H1 (cell line): ENCODE data around the gene ARHGAP26. TPM values are rescaled to one million over a fixed set of nuclear protein-coding genes. Genes with fewer than 3 reads are reported as not detected.

Source experiments
- CTCF ChIA-PET: fragments of 300-600 bp; sonication (Branson Sonifier 250); formaldehyde crosslinking; loops from one replicate; lab custom pipeline; 2021; ENCODE audit not compliant: partially characterized antibody; lab: Charles Lee
- POLR2A ChIA-PET: fragments of 300-600 bp; sonication (Branson Sonifier 250); formaldehyde crosslinking; loops from one replicate; lab custom pipeline; 2021; ENCODE audit warnings: inconsistent platforms; ENCODE audit not compliant: partially characterized antibody; lab: Charles Lee
- DNase-seq, 2 experiments: peaks; one replicate each; pipeline versions ENCODE4 v3.0.0 to v3.0.0-alpha.2; 2010 to 2022; ENCODE audit warnings: low spot score in 2 of 2, low read depth in 1 of 2, mixed read lengths in 1 of 2
- FAIRE-seq: peaks from 2 replicates; lab custom pipeline; 2011; peaks lifted over from hg19 to GRCh38; lab: Jason Lieb, UNC
- H2AFZ ChIP-seq: 2 replicates; pipeline ENCODE4 v1.8.1; 2012; ENCODE audit warnings: low read length, inconsistent platforms
- H2AK5ac ChIP-seq: 2 replicates; pipeline ENCODE4 v1.6.1; 2013; ENCODE audit warnings: low read depth, low read length
- H2BK120ac ChIP-seq: replicated peaks from 2 replicates; pipeline ENCODE3; 2013; ENCODE audit warnings: low read depth, low read length, inconsistent platforms
- H2BK12ac ChIP-seq: 2 replicates; pipeline ENCODE4 v1.6.1; 2013; ENCODE audit warnings: low read depth, low read length
- H2BK15ac ChIP-seq: 2 replicates; pipeline ENCODE4 v1.6.1; 2013; ENCODE audit warnings: low read length
- H2BK20ac ChIP-seq: 2 replicates; pipeline ENCODE4 v1.6.1; 2013; ENCODE audit warnings: low read length
- H2BK5ac ChIP-seq: 2 replicates; pipeline ENCODE4 v1.6.1; 2013; ENCODE audit warnings: low read depth, low read length
- H3K14ac ChIP-seq: 2 replicates; pipeline ENCODE4 v1.6.1; 2013; ENCODE audit warnings: inconsistent platforms; ENCODE audit not compliant: insufficient read length
- H3K18ac ChIP-seq: 2 replicates; pipeline ENCODE4 v1.6.1; 2013; ENCODE audit warnings: low read length; ENCODE audit errors: extremely low read depth
- H3K23ac ChIP-seq: 2 replicates; pipeline ENCODE4 v1.6.1; 2013; ENCODE audit warnings: inconsistent platforms; ENCODE audit not compliant: insufficient read length
- H3K23me2 ChIP-seq: 2 replicates; pipeline ENCODE4 v1.6.1; 2013; ENCODE audit warnings: low read depth, low read length
- H3K27ac ChIP-seq: 2 replicates; pipeline ENCODE4 v1.6.1; 2011; ENCODE audit warnings: low read depth, low read length, inconsistent platforms
- H3K27me3 ChIP-seq, 4 experiments: replicated peaks in 1 of 4; 1 replicate in 1 of 4; 2 replicates in 3 of 4; pipeline versions ENCODE4 v1.6.1 to v1.8.1; 2011 to 2013; ENCODE audit warnings: low read length in 3 of 4, mild to moderate bottlenecking in 3 of 4, inconsistent platforms in 2 of 4, mixed read lengths in 2 of 4, moderate library complexity in 1 of 4; ENCODE audit not compliant: control insufficient read depth in 3 of 4, insufficient read depth in 3 of 4; ENCODE audit errors: extremely low read depth in 1 of 4
- H3K36me3 ChIP-seq, 4 experiments: 2 replicates each; pipeline versions ENCODE4 v1.6.1 to v1.8.1; 2011 to 2013; ENCODE audit warnings: mild to moderate bottlenecking in 4 of 4, low read length in 3 of 4, moderate library complexity in 2 of 4, control low read depth in 1 of 4, inconsistent platforms in 1 of 4; ENCODE audit not compliant: insufficient read depth in 4 of 4, control insufficient read depth in 2 of 4
- H3K4ac ChIP-seq: replicated peaks from 2 replicates; pipeline ENCODE3; 2013; ENCODE audit warnings: low read length, low read depth, mixed read lengths, inconsistent platforms; ENCODE audit not compliant: insufficient read length
- H3K4me1 ChIP-seq, 4 experiments: replicated peaks in 1 of 4; 1 replicate in 1 of 4; 2 replicates in 3 of 4; pipeline versions ENCODE4 v1.6.1 to v1.8.1; 2011 to 2013; ENCODE audit warnings: low read length in 3 of 4, inconsistent platforms in 2 of 4, mixed read lengths in 1 of 4; ENCODE audit not compliant: insufficient read depth in 4 of 4, control insufficient read depth in 3 of 4
- H3K4me2 ChIP-seq, 2 experiments: 2 replicates each; pipeline versions ENCODE4 v1.6.1 to v1.8.1; 2011 to 2013; ENCODE audit warnings: low read depth in 2 of 2, low read length in 2 of 2, control low read depth in 1 of 2, inconsistent platforms in 1 of 2, mild to moderate bottlenecking in 1 of 2; ENCODE audit not compliant: insufficient read depth in 1 of 2
- H3K4me3 ChIP-seq, 4 experiments: fragments of 200-600, 300-600 bp in 1 of 4; sonication (generic), shearing (Covaris generic), sonication (Bioruptor Twin) in 1 of 4; 2 replicates each; pipeline versions ENCODE4 v1.5.1 to v1.8.1; 2011 to 2016; ENCODE audit warnings: low read length in 4 of 4, low read depth in 3 of 4, control low read depth in 2 of 4, inconsistent platforms in 2 of 4, mild to moderate bottlenecking in 2 of 4, mixed read lengths in 1 of 4, moderate library complexity in 1 of 4; ENCODE audit not compliant: insufficient read depth in 2 of 4; ENCODE audit errors: extremely low read depth in 1 of 4
- H3K56ac ChIP-seq: replicated peaks from 2 replicates; pipeline ENCODE3; 2013; ENCODE audit warnings: low read depth, mild to moderate bottlenecking, mixed read lengths, low read length, inconsistent platforms; ENCODE audit not compliant: insufficient read length
- H3K79me1 ChIP-seq: 2 replicates; pipeline ENCODE4 v1.6.1; 2013; ENCODE audit warnings: low read depth, low read length, control low read depth
- H3K79me2 ChIP-seq, 2 experiments: 2 replicates each; pipeline versions ENCODE4 v1.6.1 to v1.8.1; 2012 to 2013; ENCODE audit warnings: low read length in 2 of 2, mild to moderate bottlenecking in 2 of 2, inconsistent platforms in 1 of 2; ENCODE audit not compliant: insufficient read depth in 2 of 2, control insufficient read depth in 1 of 2
- H3K9ac ChIP-seq, 4 experiments: replicated peaks in 1 of 4; 1 replicate in 1 of 4; 2 replicates in 3 of 4; pipeline versions ENCODE4 v1.6.1 to v1.8.1; 2011 to 2013; ENCODE audit warnings: low read depth in 3 of 4, low read length in 3 of 4, control low read depth in 2 of 4, mild to moderate bottlenecking in 2 of 4, moderate library complexity in 2 of 4, inconsistent platforms in 1 of 4; ENCODE audit errors: extremely low read depth in 1 of 4
- H3K9me3 ChIP-seq, 2 experiments: 2 replicates each; pipeline versions ENCODE4 v1.6.1 to v1.8.1; 2012 to 2013; ENCODE audit warnings: mild to moderate bottlenecking in 2 of 2, moderate library complexity in 2 of 2, control low read depth in 1 of 2, inconsistent platforms in 1 of 2, low read depth in 1 of 2, low read length in 1 of 2, mixed read lengths in 1 of 2; ENCODE audit not compliant: insufficient read depth in 2 of 2
- H4K20me1 ChIP-seq, 2 experiments: replicated peaks in 1 of 2; 2 replicates each; pipeline versions ENCODE3 to v1.8.1; 2011 to 2013; ENCODE audit warnings: inconsistent platforms in 2 of 2, low read length in 2 of 2, mild to moderate bottlenecking in 1 of 2; ENCODE audit not compliant: insufficient read depth in 2 of 2, control insufficient read depth in 1 of 2
- H4K5ac ChIP-seq: 2 replicates; pipeline ENCODE4 v1.6.1; 2013; ENCODE audit warnings: low read length, low read depth, mixed read lengths, inconsistent platforms; ENCODE audit not compliant: insufficient read length
- H4K8ac ChIP-seq: 2 replicates; pipeline ENCODE4 v1.8.0; 2013; ENCODE audit warnings: mild to moderate bottlenecking, moderate library complexity, low read length, inconsistent platforms; ENCODE audit not compliant: insufficient read depth; ENCODE audit errors: extremely low read depth
- H4K91ac ChIP-seq: replicated peaks from 2 replicates; pipeline ENCODE3; 2013; ENCODE audit warnings: low read length, mixed read lengths, inconsistent platforms; ENCODE audit not compliant: insufficient read length
- CBX5 ChIP-seq: fragments of 300-800, 300-1000 bp; sonication (generic); IDR thresholded peaks from 2 replicates; pipeline ENCODE4 v1.7.1; 2016; ENCODE audit warnings: antibody characterized with exemption, low read length, low read depth
- CHD2 ChIP-seq: IDR thresholded peaks from 2 replicates; pipeline ENCODE4 v1.6.1; 2012; ENCODE audit warnings: low read length, improper control_type of control experiment
- JUND ChIP-seq: IDR thresholded peaks from 2 replicates; pipeline ENCODE4 v1.6.1; 2011; ENCODE audit warnings: mild to moderate bottlenecking, improper control_type of control experiment, low read length
- KDM4A ChIP-seq: IDR thresholded peaks from one replicate; pipeline ENCODE4 v1.7.1; 2012; ENCODE audit warnings: low read depth, mild to moderate bottlenecking, moderate library complexity, low read length, inconsistent platforms; ENCODE audit not compliant: severe bottlenecking
- KDM5A ChIP-seq: fragments of 200-600 bp; IDR thresholded peaks from 2 replicates; pipeline ENCODE4 v1.7.1; 2012; ENCODE audit warnings: mild to moderate bottlenecking, low read length, inconsistent platforms, mixed read lengths
- RAD21 ChIP-seq, 2 experiments: IDR thresholded peaks in 1 of 2; conservative IDR thresholded peaks in 1 of 2; 2 replicates each; pipeline ENCODE4 v1.6.1; 2011; ENCODE audit warnings: low read depth in 2 of 2, low read length in 2 of 2, improper control_type of control experiment in 1 of 2, inconsistent platforms in 1 of 2, mild to moderate bottlenecking in 1 of 2, moderate library complexity in 1 of 2
- RXRA ChIP-seq: IDR thresholded peaks from 2 replicates; pipeline ENCODE4 v1.6.1; 2011; ENCODE audit warnings: low read depth, mild to moderate bottlenecking, low read length, moderate library complexity; ENCODE audit not compliant: insufficient read depth
- SAP30 ChIP-seq: fragments of 300-600 bp; sonication (generic); IDR thresholded peaks from 2 replicates; pipeline ENCODE4 v1.7.1; 2012; ENCODE audit warnings: low read length, moderate library complexity, mild to moderate bottlenecking, inconsistent platforms; ENCODE audit not compliant: insufficient read depth, insufficient replicate concordance
- SRF ChIP-seq: IDR thresholded peaks from 2 replicates; pipeline ENCODE4 v1.6.1; 2011; ENCODE audit warnings: mild to moderate bottlenecking, low read depth, low read length, moderate library complexity
- WGBS, 2 experiments: shearing (Covaris generic) in 1 of 2; methylation state at CpG; one replicate each; pipeline versions ENCODE4 v1.1.6 to v1.1.7; 2013 to 2015; ENCODE audit warnings: low lambda C conversion rate in 2 of 2, mixed read lengths in 2 of 2, inconsistent platforms in 1 of 2, low coverage in 1 of 2, missing lambda C conversion rate in 1 of 2; ENCODE audit not compliant: insufficient replicate concordance in 2 of 2, insufficient coverage in 1 of 2, insufficient read length in 1 of 2; ENCODE audit errors: extremely low coverage in 1 of 2, missing lambda C conversion rate in 1 of 2; 5-methylcytosine and 5-hydroxymethylcytosine counted together
- polyA plus RNA-seq, 7 experiments: library from polyadenylated mRNA; depleted of rRNA in 3 of 7; stranded (reverse) in 5 of 7; unstranded in 2 of 7; fragments of >200 nt in 5 of 7; fragments of 200-250 nt in 2 of 7; gene quantifications; 1 replicate in 5 of 7; 2 replicates in 1 of 7; 4 replicates in 1 of 7; pipeline versions ENCODE4 v1.2.1 to v1.2.3, GENCODE V29; 2011 to 2013; ENCODE audit warnings: missing spikeins in 2 of 7, mixed read lengths in 2 of 7
- total RNA-seq: library from RNA; stranded (reverse); fragmentation: NEBNext Ultra II Directional; extraction: Animal tissue kit (Norgen Biotek cat#: 25700); gene quantifications from 2 replicates; pipeline ENCODE4 v1.2.1, GENCODE V29; 2021
- TF ChIP-seq, protein P1 (sequence below): IDR thresholded peaks from 2 replicates; pipeline ENCODE4 v1.6.1; 2011; ENCODE audit warnings: low read length, improper control_type of control experiment

Gene ARHGAP26
- total and polyA plus RNA-seq, 2 of the 8 experiments (the other 6 are each of a cell fraction or from before 2014, with no cell fraction given) = 7.1 to 24.8 TPM

DNA sequence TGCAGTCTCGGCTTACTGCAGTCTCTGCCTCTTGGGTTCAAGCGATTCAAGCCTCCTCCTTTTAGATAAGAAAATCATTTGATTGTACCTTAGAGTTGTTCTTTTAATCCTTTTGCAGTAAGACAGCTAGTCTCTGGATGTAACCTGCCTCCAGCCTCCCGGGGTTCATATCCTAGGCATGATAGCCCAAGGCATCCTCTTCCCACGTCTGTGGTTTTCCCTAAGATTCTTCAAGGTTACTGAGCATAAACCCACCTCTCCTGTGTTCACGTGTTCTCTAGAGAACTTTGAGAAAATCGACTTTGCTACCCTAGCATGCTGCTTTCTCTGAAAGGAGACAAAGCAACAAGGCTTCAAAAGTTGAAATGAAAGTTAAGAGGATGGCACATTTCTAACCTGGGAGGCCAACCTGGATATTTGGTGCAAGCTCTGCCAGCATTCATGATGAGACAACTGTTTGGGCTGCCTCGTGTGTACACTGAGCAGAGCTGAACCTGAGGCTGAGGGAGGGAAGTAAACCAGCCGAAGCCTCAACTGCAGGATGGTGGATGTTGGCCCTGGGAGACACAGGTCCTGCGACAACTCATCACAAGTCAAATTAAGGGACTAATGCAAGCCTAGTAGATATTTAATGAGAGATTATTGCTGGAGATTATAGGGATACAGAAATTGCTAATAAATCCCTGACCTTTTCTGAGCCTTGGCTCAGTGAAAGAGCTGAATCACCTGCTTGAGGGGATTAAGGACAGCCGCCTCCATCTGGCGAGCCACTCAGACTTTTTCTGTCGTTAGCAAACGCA is 261.8 kb downstream of the ARHGAP26 start:
- DNase-seq = no peak
- Histone ChIP-seq H3K9ac (no peak overlapping the region), H4K91ac (no peak overlapping the region), H3K36me3 (no peaks in the 10 kb centered on the region), H2BK5ac (no peak overlapping the region; the same call in 1 of the 2 replicates), H3K4ac (no peak overlapping the region), H3K18ac (0 out of 2 replicates have a peak overlapping the region, but pooled peaks have one; percentile 39), H3K27ac (no peak overlapping the region), H3K56ac (no peak overlapping the region), H3K23me2 (no peaks in the 10 kb centered on the region), H2BK15ac (no peak overlapping the region; the same call in 1 of the 2 replicates), H3K14ac (no peak overlapping the region), H2AFZ (no peak overlapping the region), H3K79me1 (no peaks in the 10 kb centered on the region), H4K5ac (no peak overlapping the region), H3K9me3 (no peaks in the 10 kb centered on the region), H3K79me2 (no peaks in the 10 kb centered on the region), H3K4me2 (no peak overlapping the region), H3K27me3 (no peaks in the 10 kb centered on the region; a peak in 1 of 7 replicates), H2BK12ac (peak overlapping the region; percentile 35; the same call in 1 of the 2 replicates), H2AK5ac (no peak overlapping the region), H3K23ac (no peak overlapping the region), H2BK20ac (no peak overlapping the region), H4K8ac (no peak overlapping the region), H3K4me3 (no peak overlapping the region), H4K20me1 (no peaks in the 10 kb centered on the region), H3K4me1 (peaks cover 0 to 6% (median 4%) of the 10 kb centered on the region in 4 experiments; a peak in 4 of 7 replicates), H2BK120ac (no peak overlapping the region)
- 85% methylated on average over 13 of the region's 13 CpGs; no CpG with 5 or more reads in 1 of the 2 experiments for WGBS, 2 experiments
- FAIRE-seq = no peak
- POLR2A ChIA-PET = interaction anchor here (0.8 kb wide), 1 partner anchor 8 kb away, joined by 3 read pairs; no protein-coding TSS in a partner anchor
- CTCF ChIA-PET = interaction anchor here (1.2 to 1.3 kb wide), 2 partner anchors 8 to 13 kb away, joined by 4 read pairs; no protein-coding TSS in a partner anchor
- no peak for TF ChIP-seq SRF
- no peak for TF ChIP-seq JUND
- no peak for TF ChIP-seq CBX5
- TF ChIP-seq SAP30 = no peak
- no peak for TF ChIP-seq KDM5A
- no peak for TF ChIP-seq CHD2
- no peak for TF ChIP-seq RXRA
- TF ChIP-seq RAD21 (IDR thresholded peaks at IDR 0.05 in 1 of 2, conservative IDR thresholded peaks at IDR 0.05 in 1 of 2; ENCODE audit: low read depth in 2 of 2, low read length in 2 of 2) = no peak
- TF ChIP-seq, protein P1, sequence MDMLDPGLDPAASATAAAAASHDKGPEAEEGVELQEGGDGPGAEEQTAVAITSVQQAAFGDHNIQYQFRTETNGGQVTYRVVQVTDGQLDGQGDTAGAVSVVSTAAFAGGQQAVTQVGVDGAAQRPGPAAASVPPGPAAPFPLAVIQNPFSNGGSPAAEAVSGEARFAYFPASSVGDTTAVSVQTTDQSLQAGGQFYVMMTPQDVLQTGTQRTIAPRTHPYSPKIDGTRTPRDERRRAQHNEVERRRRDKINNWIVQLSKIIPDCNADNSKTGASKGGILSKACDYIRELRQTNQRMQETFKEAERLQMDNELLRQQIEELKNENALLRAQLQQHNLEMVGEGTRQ = no peak
- no peak for TF ChIP-seq KDM4A
